IMR-90 (cell line): Measurements from ENCODE around the gene SEBOX.

Source experiments
- CTCF ChIP-seq: conservative IDR thresholded peaks from 2 replicates; pipeline ENCODE4 v1.5.1; 2012; ENCODE audit warnings: mild to moderate bottlenecking, low read depth, low read length, improper control_type of control experiment
- MXI1 ChIP-seq: IDR thresholded peaks from 2 replicates; pipeline ENCODE4 v1.6.1; 2012; ENCODE audit warnings: low read depth, mild to moderate bottlenecking, low read length, moderate library complexity, borderline replicate concordance
- POLR2A ChIP-seq: IDR thresholded peaks from 2 replicates; pipeline ENCODE4 v1.6.1; 2012; ENCODE audit warnings: mild to moderate bottlenecking, low read depth, low read length

DNA sequence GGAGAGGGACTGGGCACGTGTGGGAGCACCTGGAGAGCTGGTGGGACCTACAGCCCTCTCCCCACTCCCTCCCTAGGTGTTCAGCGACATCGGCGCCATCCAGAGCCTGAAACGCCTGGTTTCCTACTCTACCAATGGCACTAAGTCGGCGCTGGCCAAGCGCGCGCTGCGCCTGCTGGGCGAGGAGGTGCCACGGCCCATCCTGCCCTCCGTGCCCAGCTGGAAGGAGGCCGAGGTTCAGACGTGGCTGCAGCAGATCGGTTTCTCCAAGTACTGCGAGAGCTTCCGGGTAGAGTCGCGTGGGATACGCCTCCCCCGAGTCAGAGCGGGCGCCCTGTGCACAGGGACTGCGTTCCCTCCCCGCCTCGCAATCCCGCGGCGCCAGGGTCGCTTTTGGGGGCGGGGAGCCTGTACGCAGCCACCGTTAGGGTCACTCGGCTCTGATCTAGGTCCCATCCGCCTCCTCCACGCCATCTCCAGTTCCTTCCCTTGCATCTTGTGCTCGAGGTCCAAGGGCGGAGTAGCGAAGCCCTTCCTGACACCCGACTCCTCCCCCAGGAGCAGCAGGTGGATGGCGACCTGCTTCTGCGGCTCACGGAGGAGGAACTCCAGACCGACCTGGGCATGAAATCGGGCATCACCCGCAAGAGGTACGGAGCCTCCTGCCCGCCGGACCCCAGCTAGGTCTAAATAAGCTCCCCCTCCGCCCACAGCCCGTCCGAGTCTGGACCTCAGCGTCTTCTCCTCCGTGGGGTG, 19.5 kb upstream of the SEBOX start:
- TF ChIP-seq CTCF (no peak), POLR2A (no peak), MXI1 (no peak)
